Naive thymus-derived CD4-positive, alpha-beta T cell (primary cell): ENCODE data around the gene HNRNPF. TPM values are rescaled to one million over a fixed set of nuclear protein-coding genes. Genes with fewer than 3 reads are reported as not detected.

ENCODE experiments used
- ATAC-seq: fragments of 150-1000 bp; cut with Tn5 transposase; 2 replicates; pipeline ENCODE4 v1.10.0; 2021; ENCODE audit warnings: mild to moderate bottlenecking, moderate library complexity
- CTCF ChIA-PET: fragments of 350-600 bp; sonication (Branson Sonifier 250); formaldehyde crosslinking; loops from one replicate; lab custom pipeline; 2021; ENCODE audit warnings: antibody characterized with exemption; lab: Charles Lee
- POLR2A ChIA-PET: fragments of 350-600 bp; sonication (Branson Sonifier 250); formaldehyde crosslinking; loops from one replicate; lab custom pipeline; 2021; ENCODE audit warnings: antibody characterized with exemption, inconsistent platforms; lab: Charles Lee
- DNase-seq, 9 donors: peaks; one replicate each; pipeline versions ENCODE4 v3.0.0 to v3.0.0-alpha.2; 2020 to 2022; ENCODE audit warnings: mixed read lengths in 1 of 9
- H3K27ac ChIP-seq: one replicate; pipeline ENCODE4 v1.7.0; 2013; ENCODE audit warnings: mild to moderate bottlenecking, low read depth, low read length, moderate library complexity
- H3K27me3 ChIP-seq, 2 donors: one replicate each; pipeline ENCODE4 v1.7.0; 2013; ENCODE audit warnings: low read length in 2 of 2, mild to moderate bottlenecking in 2 of 2, moderate library complexity in 2 of 2; ENCODE audit not compliant: control insufficient read depth in 2 of 2, insufficient read depth in 2 of 2
- H3K36me3 ChIP-seq, 3 experiments: 1 replicate in 2 of 3; 2 replicates in 1 of 3; pipeline ENCODE4 v1.7.0; 2013; ENCODE audit warnings: low read length in 3 of 3, mild to moderate bottlenecking in 3 of 3, moderate library complexity in 1 of 3; ENCODE audit not compliant: insufficient read depth in 3 of 3, control insufficient read depth in 2 of 3
- H3K4me1 ChIP-seq, 2 donors: one replicate each; pipeline ENCODE4 v1.7.0; 2013; ENCODE audit warnings: low read length in 2 of 2, mild to moderate bottlenecking in 2 of 2, moderate library complexity in 1 of 2; ENCODE audit not compliant: control insufficient read depth in 2 of 2, insufficient read depth in 2 of 2
- H3K4me3 ChIP-seq: 2 replicates; pipeline ENCODE4 v1.7.0; 2013; ENCODE audit warnings: mild to moderate bottlenecking, low read length
- H3K9me3 ChIP-seq, 3 experiments: 1 replicate in 2 of 3; 2 replicates in 1 of 3; pipeline ENCODE4 v1.7.0; 2013; ENCODE audit warnings: low read length in 3 of 3; ENCODE audit not compliant: control insufficient read depth in 2 of 3
- H3K27ac Mint-ChIP-seq, 9 donors: one replicate each; pipeline ENCODE4 v1.8.0; 2020 to 2022; ENCODE audit warnings: mixed read lengths in 9 of 9, mild to moderate bottlenecking in 8 of 9, moderate library complexity in 5 of 9, inconsistent platforms in 2 of 9
- H3K27me3 Mint-ChIP-seq, 5 donors: one replicate each; pipeline ENCODE4 v1.8.0; 2021 to 2022; ENCODE audit warnings: mixed read lengths in 5 of 5, mild to moderate bottlenecking in 1 of 5
- H3K36me3 Mint-ChIP-seq, 5 donors: one replicate each; pipeline ENCODE4 v1.8.0; 2020 to 2022; ENCODE audit warnings: mixed read lengths in 5 of 5, mild to moderate bottlenecking in 3 of 5, inconsistent platforms in 1 of 5
- H3K4me1 Mint-ChIP-seq, 7 donors: one replicate each; pipeline ENCODE4 v1.8.0; 2020 to 2022; ENCODE audit warnings: mixed read lengths in 7 of 7, mild to moderate bottlenecking in 3 of 7, inconsistent platforms in 1 of 7
- H3K4me3 Mint-ChIP-seq, 10 donors: one replicate each; pipeline ENCODE4 v1.8.0; 2020 to 2022; ENCODE audit warnings: mild to moderate bottlenecking in 10 of 10, mixed read lengths in 10 of 10, moderate library complexity in 6 of 10, inconsistent platforms in 2 of 10
- H3K9me3 Mint-ChIP-seq, 11 donors: one replicate each; pipeline ENCODE4 v1.8.0; 2020 to 2022; ENCODE audit warnings: mixed read lengths in 11 of 11, mild to moderate bottlenecking in 4 of 11, inconsistent platforms in 1 of 11, moderate library complexity in 1 of 11
- intact Hi-C, 2 donors: fragments of 100-400 bp; cut with micrococcal nuclease; formaldehyde crosslinking; loops; one replicate each; pipeline ENCODE4 v1.15.1; 2023
- polyA plus RNA-seq, 2 donors: library from polyadenylated mRNA; unstranded; fragments of 300-500 nt; fragmentation: Illumina TruSeq; gene quantifications; one replicate each; pipeline ENCODE4 v1.2.3, GENCODE V29; 2021
- total RNA-seq, 6 experiments: library from RNA in 5 of 6; stranded (reverse) in 5 of 6; gene quantifications; 1 replicate in 5 of 6; 2 replicates in 1 of 6; pipeline ENCODE4 v1.2.3 and lab custom pipeline; 2021 to 2026

HNRNPF gene
- total and polyA plus RNA-seq, 7 experiments from 2014 or later = 88.1 to 449 (median 173) TPM

- no peak overlapping the region for H3K27ac ChIP-seq
- peaks cover 9% of the 10 kb centered on the region in 2 donors for H3K4me1 ChIP-seq
- Mint-ChIP-seq H3K36me3 (peaks cover 0 to 5% (median 0%) of the 10 kb centered on the region in 5 donors), H3K9me3 (peaks cover 0 to 2% (median 0%) of the 10 kb centered on the region in 11 donors), H3K4me3 (peak overlapping the region in 7 of 10 donors; percentile 9 to 70 (median 40)), H3K27ac (peak overlapping the region in 2 of 9 donors; percentile 5 to 31), H3K27me3 (peaks cover 0 to 27% (median 6%) of the 10 kb centered on the region in 5 donors), H3K4me1 (peaks cover 8 to 39% (median 14%) of the 10 kb centered on the region in 7 donors)
- DNase-seq (no peak), ATAC-seq (no peak)
- H3K4me3 ChIP-seq = no peak overlapping the region
- no peaks in the 10 kb centered on the region for H3K36me3 ChIP-seq
- ChIA-PET POLR2A (interaction anchor here (0.7 to 2.1 kb wide), 6 partner anchors 11 to 211 kb away, joined by 3 to 7 read pairs (median 4); no protein-coding TSS in a partner anchor), CTCF (interaction anchor here (0.5 to 4.6 kb wide), 4 partner anchors 9 to 424 kb away, joined by 4 to 76 read pairs (median 4); no protein-coding TSS in a partner anchor)
- no peaks in the 10 kb centered on the region for H3K9me3 ChIP-seq
- intact Hi-C loops = no loop called here
- H3K27me3 ChIP-seq = no peaks in the 10 kb centered on the region
Observed at GRCh38 chr10:43350686-43351085, 58.3 kb downstream of the HNRNPF start.

- Histone ChIP-seq H3K4me3 (no peak overlapping the region), H3K27me3 (no peaks in the 10 kb centered on the region), H3K4me1 (peaks cover 9% of the 10 kb centered on the region in 2 donors), H3K9me3 (no peaks in the 10 kb centered on the region), H3K36me3 (no peaks in the 10 kb centered on the region), H3K27ac (no peak overlapping the region)
- ATAC-seq = no peak
- CTCF ChIA-PET = interaction anchor here (2.9 to 4.6 kb wide), 2 partner anchors 57 to 62 kb away, joined by 20 to 76 read pairs; no protein-coding TSS in a partner anchor
- peaks cover 0 to 5% (median 0%) of the 10 kb centered on the region in 5 donors for H3K36me3 Mint-ChIP-seq
- H3K4me1 Mint-ChIP-seq = peaks cover 6 to 37% (median 13%) of the 10 kb centered on the region in 7 donors
- DNase-seq = no peak
- H3K9me3 Mint-ChIP-seq = peaks cover 0 to 2% (median 0%) of the 10 kb centered on the region in 11 donors
- POLR2A ChIA-PET = interaction anchor here (1.1 to 2.1 kb wide), 3 partner anchors 12 to 46 kb away, joined by 3 to 7 read pairs (median 3); no protein-coding TSS in a partner anchor
- peaks cover 0 to 27% (median 6%) of the 10 kb centered on the region in 5 donors for H3K27me3 Mint-ChIP-seq
- H3K27ac Mint-ChIP-seq = peak overlapping the region in 1 of 9 donors; percentile 29
- intact Hi-C loops = no loop called here
- H3K4me3 Mint-ChIP-seq = no peak overlapping the region
Observed at GRCh38 chr10:43350156-43350555, 58.8 kb downstream of the HNRNPF start.

GRCh38 chr10:43348511-43349312 lies 60.3 kb downstream of the HNRNPF start:
- peaks cover 0 to 5% (median 0%) of the 10 kb centered on the region in 5 donors for H3K36me3 Mint-ChIP-seq
- peak overlapping the region in 1 of 10 donors; percentile 6 for H3K4me3 Mint-ChIP-seq

GRCh38 chr10:43347997-43348396 lies 61.0 kb downstream of the HNRNPF start:
- Histone ChIP-seq H3K4me1 (peaks cover 9% of the 10 kb centered on the region in 2 donors), H3K27me3 (no peaks in the 10 kb centered on the region), H3K9me3 (no peaks in the 10 kb centered on the region), H3K36me3 (no peaks in the 10 kb centered on the region), H3K4me3 (no peak overlapping the region), H3K27ac (no peak overlapping the region)
- H3K4me1 Mint-ChIP-seq = peaks cover 9 to 43% (median 13%) of the 10 kb centered on the region in 7 donors
- ATAC-seq (no peak), DNase-seq (no peak)
- peaks cover 0 to 19% (median 6%) of the 10 kb centered on the region in 5 donors for H3K27me3 Mint-ChIP-seq
- ChIA-PET CTCF (interaction anchor here (0.8 to 4.6 kb wide), 9 partner anchors 12 to 143 kb away, joined by 3 to 76 read pairs (median 5); no protein-coding TSS in a partner anchor), POLR2A (interaction anchor here (0.6 to 2.3 kb wide), 5 partner anchors 53 to 209 kb away, joined by 3 to 18 read pairs (median 4); no protein-coding TSS in a partner anchor)
- peaks cover 0 to 4% (median 0%) of the 10 kb centered on the region in 5 donors for H3K36me3 Mint-ChIP-seq
- intact Hi-C loops = loop anchor here (1.0 to 2.0 kb wide), 9 partner anchors 15 to 481 kb away; partner anchors contain the start of gene CSGALNACT2 (in 1 of the 2)
- no peak overlapping the region for H3K4me3 Mint-ChIP-seq
- H3K27ac Mint-ChIP-seq = peak overlapping the region in 2 of 9 donors; percentile 5 to 42
- peaks cover 0 to 2% (median 0%) of the 10 kb centered on the region in 11 donors for H3K9me3 Mint-ChIP-seq

More at GRCh38 chr10:43348511-43349312, 60.3 kb downstream of the HNRNPF start:
- Histone ChIP-seq H3K27ac (no peak overlapping the region), H3K9me3 (no peaks in the 10 kb centered on the region), H3K4me1 (peaks cover 9% of the 10 kb centered on the region in 2 donors), H3K4me3 (no peak overlapping the region), H3K27me3 (no peaks in the 10 kb centered on the region), H3K36me3 (no peaks in the 10 kb centered on the region)
- peaks cover 0 to 2% (median 0%) of the 10 kb centered on the region in 11 donors for H3K9me3 Mint-ChIP-seq
- intact Hi-C loops = loop anchor here (1.0 to 2.0 kb wide), 9 partner anchors 16 to 482 kb away; partner anchors contain the start of gene CSGALNACT2 (in 1 of the 2)
- CTCF ChIA-PET = interaction anchor here (0.5 to 4.6 kb wide), 14 partner anchors 8 to 146 kb away, joined by 3 to 76 read pairs (median 4); no protein-coding TSS in a partner anchor
- H3K27me3 Mint-ChIP-seq = peaks cover 0 to 22% (median 6%) of the 10 kb centered on the region in 5 donors
- H3K4me1 Mint-ChIP-seq = peaks cover 9 to 42% (median 13%) of the 10 kb centered on the region in 7 donors
- ATAC-seq (peak; percentile 100), DNase-seq (peak; percentile 72 to 86 (median 83))
- POLR2A ChIA-PET = interaction anchor here (0.6 to 2.3 kb wide), 7 partner anchors 14 to 210 kb away, joined by 3 to 18 read pairs (median 4); no protein-coding TSS in a partner anchor
- H3K27ac Mint-ChIP-seq = peak overlapping the region in 5 of 9 donors; percentile 4 to 53 (median 36)

- Histone ChIP-seq H3K9me3 (no peaks in the 10 kb centered on the region), H3K27ac (no peak overlapping the region), H3K4me1 (peaks cover 9% of the 10 kb centered on the region in 2 donors), H3K27me3 (no peaks in the 10 kb centered on the region), H3K4me3 (no peak overlapping the region), H3K36me3 (no peaks in the 10 kb centered on the region)
- Mint-ChIP-seq H3K4me3 (no peak overlapping the region), H3K36me3 (peaks cover 0 to 12% (median 0%) of the 10 kb centered on the region in 5 donors), H3K9me3 (peaks cover 0 to 2% (median 0%) of the 10 kb centered on the region in 11 donors), H3K27me3 (peaks cover 5 to 21% (median 9%) of the 10 kb centered on the region in 5 donors), H3K27ac (peak overlapping the region in 2 of 9 donors; percentile 25 to 54), H3K4me1 (peaks cover 7 to 47% (median 12%) of the 10 kb centered on the region in 7 donors)
- intact Hi-C loops = no loop called here
- ATAC-seq (no peak), DNase-seq (no peak)
- ChIA-PET POLR2A (no interaction called here), CTCF (interaction anchor here (1.3 kb wide), 1 partner anchor 51 kb away, joined by 8 read pairs; no protein-coding TSS in a partner anchor)
Observed at GRCh38 chr10:43344051-43344450, 64.9 kb downstream of the HNRNPF start.

GRCh38 chr10:43343126-43343525 lies 65.9 kb downstream of the HNRNPF start:
- Histone ChIP-seq H3K27ac (no peak overlapping the region), H3K36me3 (no peaks in the 10 kb centered on the region), H3K4me3 (no peak overlapping the region), H3K27me3 (no peaks in the 10 kb centered on the region), H3K4me1 (peaks cover 3% of the 10 kb centered on the region in 2 donors), H3K9me3 (no peaks in the 10 kb centered on the region)
- Mint-ChIP-seq H3K27me3 (peaks cover 5 to 24% (median 9%) of the 10 kb centered on the region in 5 donors), H3K4me1 (peaks cover under 1 to 43% (median 6%) of the 10 kb centered on the region in 7 donors), H3K4me3 (no peak overlapping the region), H3K9me3 (no peaks in the 10 kb centered on the region), H3K36me3 (peaks cover 0 to 9% (median 0%) of the 10 kb centered on the region in 5 donors), H3K27ac (no peak overlapping the region)
- ChIA-PET POLR2A (no interaction called here), CTCF (interaction anchor here (0.8 kb wide), 1 partner anchor 199 kb away, joined by 4 read pairs; no protein-coding TSS in a partner anchor)
- intact Hi-C loops = no loop called here
- DNase-seq (no peak), ATAC-seq (no peak)
